HG02798 (cell line): Measurements from ENCODE around the gene KCNAB1.
"Not testable (repeated sequence)": the region's sequence is repeated elsewhere in the genome, so short reads cannot be mapped to it uniquely, and the experiment has no call there.

Source experiments
- ATAC-seq: cut with Tn5 transposase; IDR thresholded peaks from one replicate; pipeline ENCODE4 v1.9.1; 2021; ENCODE audit warnings: mild to moderate bottlenecking; ENCODE audit not compliant: unreplicated experiment, poor library complexity

KCNAB1 gene

DNA sequence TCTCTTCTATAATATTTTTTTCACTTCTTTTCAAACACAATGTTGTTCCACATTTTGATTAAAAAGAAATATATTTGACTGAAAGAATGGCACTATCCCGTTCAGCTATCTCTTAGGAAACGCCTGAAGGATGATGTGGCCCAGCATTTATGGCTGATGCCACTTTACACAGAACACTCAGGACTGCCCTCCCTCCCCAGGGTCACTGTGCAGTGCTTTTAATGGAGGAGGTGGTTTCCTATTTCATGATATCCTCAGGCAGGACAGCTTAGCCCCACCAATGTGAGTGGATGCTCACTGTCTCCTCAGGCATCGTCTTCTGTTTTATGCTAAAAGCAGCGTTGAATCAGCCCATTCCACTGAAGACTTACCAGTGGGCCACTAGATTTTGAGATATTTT, 135.9 kb downstream of the KCNAB1 start:
- ATAC-seq: no peak

DNA sequence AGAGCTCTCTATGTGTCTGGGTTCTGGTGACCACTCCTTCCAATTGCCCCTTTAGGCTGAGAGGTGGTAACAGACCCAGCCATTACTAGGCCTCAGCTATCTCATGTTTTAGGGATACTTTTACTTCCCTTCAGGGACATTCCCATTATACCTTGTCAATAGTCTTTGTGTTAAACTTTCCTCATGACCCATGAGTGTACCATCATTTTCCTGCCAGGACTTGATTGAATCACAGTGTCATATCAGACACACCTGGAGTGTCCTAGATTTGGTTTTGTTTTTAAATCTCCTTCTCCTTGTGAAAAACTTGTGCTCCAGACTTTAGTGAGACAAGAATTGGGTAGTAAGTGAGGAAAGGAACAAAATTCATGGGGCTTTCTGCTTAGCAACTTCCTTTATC, 136.6 kb downstream of the KCNAB1 start:
- no peak for ATAC-seq

DNA sequence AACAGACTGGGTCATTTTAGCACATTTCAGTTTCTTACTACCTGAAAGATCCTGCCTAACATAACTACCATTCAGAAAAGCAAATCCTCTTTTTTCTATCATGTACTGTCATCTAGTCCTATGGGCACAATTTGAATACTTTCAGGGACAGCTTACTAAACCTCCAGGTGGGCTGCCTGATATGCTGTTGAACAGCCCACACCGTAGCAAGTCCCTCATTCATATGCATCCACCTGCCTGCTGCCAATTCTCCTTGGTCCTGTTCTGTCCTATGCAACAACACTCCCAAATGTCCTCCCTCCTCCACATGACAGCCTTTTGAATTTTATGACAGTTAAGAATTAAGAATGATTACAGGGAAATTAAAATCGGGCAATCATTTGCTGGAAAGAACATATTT, 137.9 kb downstream of the KCNAB1 start:
- ATAC-seq: no peak

DNA sequence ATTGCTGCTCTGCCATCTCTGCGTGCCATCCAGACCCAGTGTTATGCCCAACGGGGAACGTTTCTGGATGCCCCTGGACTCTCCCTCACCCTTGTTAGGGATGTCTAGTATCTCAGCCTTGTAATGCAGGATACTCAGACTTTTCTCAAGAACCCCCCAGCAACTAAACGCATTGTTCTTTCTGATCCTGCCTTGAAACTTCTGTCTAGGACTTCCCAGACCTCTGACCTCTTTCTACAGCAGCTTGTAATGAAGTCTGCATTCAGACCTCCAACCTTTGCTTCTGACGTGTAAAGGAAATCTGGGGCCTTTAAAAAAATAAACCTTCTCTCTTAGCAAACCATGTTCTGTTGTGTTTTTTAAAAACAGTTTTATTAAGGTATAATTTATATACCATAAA, 139.5 kb downstream of the KCNAB1 start:
- no peak for ATAC-seq

DNA sequence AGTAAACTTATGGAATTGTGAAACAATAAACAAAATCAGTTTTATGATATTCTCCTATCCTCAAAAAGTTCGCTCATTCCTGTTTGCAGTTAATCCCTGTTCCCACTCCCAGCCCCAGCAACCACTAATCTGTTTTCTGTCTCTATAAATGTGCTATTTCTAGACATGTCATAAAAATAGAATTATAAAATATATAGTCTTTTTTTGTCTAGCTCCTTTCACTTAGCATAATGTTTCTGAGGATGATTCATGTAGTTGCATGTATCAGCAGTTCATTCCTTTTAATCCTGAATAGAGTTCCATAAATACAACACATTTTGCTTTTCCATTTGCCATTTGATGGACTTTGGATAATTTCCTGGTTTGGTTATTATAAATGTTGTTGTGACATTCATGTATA, 140.0 kb downstream of the KCNAB1 start:
- ATAC-seq: no peak

DNA sequence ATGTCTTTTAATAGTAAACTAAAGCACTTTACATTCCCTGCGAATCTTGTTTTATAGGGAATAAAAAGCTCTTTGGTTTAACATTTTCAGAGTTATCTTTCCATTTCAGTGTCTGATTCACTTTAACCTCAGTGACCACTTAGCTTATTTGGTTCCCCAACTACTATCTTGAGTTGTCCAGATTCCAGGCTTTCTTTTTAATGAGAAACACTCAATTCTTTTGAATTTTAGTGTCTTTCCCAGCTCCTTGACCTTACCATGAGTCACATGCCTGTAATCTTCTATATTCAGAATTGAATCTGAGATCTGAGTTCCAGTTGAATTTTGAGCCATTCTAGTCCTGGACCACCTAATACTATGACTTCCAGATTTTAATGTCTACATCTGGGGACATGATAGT, 144.4 kb downstream of the KCNAB1 start:
- ATAC-seq: no peak

DNA sequence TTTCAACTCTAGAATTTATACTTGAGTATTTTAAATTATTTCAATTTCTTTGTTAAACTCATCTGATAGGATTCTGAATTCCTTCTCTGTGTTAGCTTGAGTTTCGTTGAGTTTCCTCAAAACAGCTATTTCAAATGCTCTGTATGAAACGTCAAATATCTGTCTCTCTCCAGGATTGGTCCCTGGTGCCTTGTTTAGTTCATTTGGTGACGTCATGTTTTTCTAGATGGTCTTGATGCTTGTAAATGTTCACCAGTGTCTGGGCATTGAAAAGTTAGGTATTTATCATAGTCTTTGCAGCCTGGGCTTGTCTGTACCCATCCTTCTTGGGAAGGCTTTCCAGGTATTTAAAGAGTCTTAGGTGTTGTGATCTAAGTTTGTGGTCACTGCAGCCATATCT, 151.1 kb downstream of the KCNAB1 start:
- ATAC-seq: no peak

DNA sequence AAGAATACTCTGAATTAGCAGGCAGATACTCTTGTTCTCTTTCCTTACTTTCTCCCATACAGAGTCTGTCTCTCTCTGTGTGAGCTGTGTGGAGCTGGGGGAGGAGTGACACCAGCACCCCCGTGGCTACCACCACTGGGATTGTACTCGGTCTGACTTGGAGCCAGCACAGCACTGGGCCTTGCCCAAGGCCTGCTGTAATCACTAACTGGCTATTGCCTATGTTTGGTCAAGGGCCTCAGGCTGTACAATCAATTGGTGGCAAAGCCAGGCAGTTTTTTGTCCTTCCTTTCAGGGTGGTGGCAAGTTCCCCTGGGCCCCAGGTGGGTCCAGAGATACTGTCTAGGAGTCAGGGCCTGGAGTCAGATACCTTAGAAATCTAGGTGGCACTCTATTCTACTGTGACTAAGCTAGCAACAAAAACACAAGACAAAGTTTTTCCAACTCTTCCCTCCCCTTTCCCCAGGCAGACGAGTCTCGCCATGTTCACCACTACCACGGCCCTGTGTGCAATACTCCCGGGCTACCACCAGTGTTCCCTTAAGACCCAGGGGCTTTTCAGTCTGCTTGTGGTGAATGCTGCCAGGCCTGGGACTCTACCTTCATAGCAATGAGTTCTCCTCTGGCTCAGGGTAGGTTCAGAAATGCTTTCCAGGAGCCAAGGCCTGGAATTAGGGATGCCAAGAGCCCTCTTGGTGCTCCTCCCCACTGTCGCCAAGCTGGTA, 151.8 kb downstream of the KCNAB1 start:
- no peak for ATAC-seq

DNA sequence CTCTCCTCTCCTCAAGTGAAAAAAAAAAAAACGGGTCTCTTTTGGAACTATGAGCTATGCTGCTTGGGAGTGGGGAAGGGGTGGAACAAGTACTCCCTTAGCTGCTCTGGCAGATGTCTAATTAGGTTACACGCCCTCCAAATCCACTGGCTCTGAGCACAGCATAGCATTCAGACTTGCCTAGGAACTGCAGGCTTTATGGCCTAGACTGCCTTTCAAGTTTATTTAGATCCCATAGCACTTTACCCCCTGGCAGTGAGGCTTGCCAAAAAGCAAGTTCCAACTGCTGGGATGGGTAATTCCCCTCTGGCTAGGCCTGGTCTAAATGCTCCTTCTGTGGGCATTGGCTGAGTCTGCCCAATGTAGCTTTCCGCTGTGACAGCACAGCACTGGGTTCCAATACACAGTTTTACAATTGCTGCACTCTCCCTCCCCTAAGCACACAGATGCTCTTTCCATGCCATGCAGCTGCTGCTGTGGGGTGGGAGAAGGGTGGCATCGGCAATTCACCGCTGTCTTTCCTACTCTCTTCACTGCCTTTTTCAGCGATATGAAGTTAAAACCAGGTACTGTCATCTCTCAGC, 152.8 kb downstream of the KCNAB1 start:
- ATAC-seq: no peak

DNA sequence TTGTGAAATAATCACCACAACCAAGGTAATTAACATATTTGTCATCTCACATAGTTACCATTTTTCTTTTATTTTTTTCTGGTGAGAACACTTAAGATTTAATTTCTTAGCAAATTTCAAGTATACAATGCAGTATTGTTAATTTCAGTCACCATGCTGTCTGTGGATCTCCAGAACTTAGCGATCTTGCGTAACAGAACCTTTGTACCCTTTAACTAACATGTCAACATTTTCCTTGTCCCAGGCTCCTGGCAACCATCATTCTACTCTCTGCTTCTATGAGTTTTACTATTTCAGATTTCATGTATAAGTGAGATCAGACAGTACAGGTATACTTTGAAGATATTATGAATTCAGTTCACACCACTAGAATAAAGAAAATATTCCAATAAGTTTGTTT, 154.4 kb downstream of the KCNAB1 start:
- no peak for ATAC-seq

DNA sequence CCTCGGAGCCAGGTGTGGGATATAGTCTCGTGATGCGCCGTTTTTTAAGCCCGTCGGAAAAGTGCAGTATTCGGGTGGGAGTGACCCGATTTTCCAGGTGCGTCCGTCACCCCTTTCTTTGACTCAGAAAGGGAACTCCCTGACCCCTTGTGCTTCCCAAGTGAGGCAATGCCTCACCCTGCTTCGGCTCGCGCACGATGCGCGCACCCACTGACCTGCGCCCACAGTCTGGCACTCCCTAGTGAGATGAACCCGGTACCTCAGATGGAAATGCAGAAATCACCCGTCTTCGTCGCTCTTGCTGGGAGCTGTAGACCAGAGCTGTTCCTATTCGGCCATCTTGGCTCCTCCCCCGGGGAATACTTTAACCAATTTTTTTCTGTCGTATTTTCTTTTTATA, 164.3 kb downstream of the KCNAB1 start:
- not testable (repeated sequence) for ATAC-seq

DNA sequence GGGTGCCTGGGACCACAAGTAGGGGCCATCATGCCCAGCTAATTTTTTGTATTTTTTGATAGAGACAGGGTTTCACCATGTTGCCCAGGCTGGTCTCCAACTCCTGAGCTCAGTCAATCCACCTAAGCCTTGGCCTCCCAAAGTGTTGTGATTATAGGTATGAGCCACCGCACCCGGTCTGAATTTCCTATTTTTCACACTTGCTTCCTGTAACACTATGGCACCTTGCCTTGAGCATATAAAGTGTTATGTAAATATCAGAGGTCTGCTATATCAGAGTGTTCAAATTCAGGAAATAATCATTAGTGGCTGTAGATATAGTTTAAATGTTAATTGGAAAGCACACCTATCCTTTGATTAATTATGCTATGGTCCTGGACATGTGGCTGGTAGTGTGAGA, 165.2 kb downstream of the KCNAB1 start:
- ATAC-seq: no peak

DNA sequence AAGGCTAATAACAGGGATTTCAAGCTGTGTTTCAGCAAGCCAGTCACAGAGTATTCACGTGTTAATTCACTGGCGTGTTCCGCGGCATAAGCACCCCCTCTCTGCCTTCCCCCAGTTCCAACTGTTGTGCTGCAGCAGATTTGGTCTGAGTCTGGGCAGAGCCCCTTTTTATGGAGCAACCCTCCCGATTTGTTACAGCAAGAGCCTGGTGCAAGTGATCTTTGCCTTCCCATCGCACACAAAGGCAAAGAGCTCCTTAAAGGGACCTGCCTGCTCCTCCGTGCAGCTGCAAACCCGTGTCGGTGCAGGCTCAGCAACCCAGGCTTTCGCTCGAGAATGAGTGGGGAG, 170.5 kb downstream of the KCNAB1 start:
- no peak for ATAC-seq

DNA sequence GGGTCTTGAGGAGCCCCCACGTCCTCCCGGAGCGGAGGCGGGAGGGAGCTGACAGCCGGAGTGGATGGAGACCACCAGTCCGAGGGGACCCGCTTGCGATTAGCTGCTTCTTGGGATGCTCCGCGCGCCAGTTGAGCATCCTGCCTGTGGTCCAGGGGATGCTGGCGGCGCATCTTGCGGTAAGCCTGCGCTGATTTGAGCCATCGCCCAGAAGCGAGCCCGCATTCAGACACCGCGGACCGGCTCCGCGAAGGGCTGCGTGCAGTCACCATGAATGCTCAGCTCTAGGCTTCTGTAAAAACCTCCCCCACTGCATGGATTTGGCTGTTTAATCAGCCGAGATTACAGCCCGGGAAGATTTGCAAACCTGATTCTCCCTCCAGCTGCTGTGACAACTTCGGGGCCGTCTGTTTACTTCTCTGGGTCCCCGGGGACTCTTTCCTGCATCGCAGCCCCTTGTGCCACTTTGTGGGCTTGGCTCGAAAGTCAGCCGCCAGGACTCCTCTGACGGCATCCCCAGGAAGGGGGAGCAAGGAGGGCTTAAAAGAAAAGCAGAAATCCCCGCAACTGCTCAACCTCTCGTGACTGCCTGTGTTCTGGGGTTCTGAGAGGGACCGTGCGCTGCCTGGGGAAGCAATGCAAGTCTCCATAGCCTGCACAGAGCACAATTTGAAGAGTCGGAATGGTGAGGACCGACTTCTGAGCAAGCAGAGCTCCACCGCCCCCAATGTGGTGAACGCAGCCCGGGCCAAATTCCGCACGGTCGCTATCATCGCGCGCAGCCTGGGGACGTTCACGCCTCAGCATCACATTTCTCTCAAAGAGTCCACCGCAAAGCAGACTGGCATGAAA, 171.1 kb downstream of the KCNAB1 start:
- ATAC-seq: no peak

DNA sequence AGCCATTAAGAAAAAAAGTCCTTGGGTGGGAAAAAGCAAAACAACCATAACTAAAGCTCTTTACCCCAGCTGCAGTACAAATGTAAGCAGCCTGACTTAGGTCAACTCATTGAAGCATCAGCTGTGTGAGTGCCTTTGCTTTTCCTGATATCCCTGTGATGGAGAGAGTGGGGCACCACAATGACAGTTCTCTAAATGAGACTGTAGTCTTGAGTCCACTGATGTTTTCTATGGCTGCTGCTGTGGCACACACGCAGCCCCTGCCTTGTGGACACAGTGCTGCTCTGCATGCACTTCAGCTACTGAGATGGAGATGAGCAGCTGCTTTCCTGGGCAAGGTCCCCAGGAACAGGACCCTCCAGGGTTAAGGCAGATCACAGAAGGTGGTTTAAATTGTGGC, 173.2 kb downstream of the KCNAB1 start:
- no peak for ATAC-seq

DNA sequence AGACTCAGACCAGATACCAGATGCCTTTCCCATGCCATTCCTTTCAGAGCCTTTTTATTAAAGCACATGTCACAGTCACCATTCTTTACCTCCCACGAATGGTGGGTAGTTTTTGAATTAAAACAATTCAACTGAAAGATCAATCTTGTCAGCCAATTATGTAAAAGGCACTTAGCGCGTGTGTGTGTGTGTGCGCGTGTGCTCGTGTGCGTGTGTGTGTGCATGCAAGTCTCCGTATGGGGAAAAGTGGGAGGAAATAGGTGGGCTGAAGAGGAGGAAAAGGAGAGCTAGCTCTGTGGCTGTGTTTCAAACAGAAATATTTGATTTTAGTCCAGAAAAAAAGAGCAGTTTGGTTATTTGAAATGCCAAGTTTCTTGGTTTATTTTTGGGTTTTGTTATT, 177.2 kb downstream of the KCNAB1 start:
- ATAC-seq: no peak

DNA sequence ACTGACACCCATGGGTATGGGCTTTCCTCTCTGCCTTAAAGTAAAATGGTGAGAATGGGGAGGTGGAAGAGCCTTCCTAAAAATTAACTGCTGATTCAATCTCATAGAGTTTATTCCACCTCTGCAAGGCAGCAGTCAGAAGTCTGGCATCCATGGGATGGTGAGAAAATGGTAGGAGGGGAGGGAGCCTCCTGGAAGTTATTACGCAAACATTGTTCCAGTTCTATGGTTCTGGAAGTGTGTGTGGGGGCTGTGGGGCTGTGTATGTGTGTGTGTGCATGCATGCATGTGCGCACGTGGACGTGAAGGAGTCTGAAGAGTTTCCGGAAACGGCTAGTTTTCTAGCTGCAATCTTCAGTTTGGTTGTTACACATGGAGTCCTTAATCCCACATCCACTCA, 177.6 kb downstream of the KCNAB1 start:
- no peak for ATAC-seq

DNA sequence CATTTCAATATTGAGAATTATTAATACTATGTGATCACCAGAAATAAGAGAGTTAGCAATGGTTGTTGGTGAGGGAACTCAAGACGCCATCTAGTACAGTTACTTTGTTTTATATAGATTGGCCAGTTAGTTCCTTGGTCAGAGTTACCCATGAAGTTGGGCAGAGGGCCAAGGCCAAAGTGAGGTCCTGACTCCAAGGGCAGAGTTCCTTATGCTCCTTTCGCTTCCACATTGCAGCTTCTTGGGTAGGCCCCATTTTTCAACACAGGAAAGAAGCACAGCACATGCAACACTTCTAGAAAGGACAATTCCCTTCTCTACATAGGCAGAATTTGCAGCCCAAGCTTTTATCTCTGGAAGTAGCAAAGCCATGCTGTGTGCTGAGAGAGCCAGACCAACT, 178.6 kb downstream of the KCNAB1 start:
- ATAC-seq: no peak

DNA sequence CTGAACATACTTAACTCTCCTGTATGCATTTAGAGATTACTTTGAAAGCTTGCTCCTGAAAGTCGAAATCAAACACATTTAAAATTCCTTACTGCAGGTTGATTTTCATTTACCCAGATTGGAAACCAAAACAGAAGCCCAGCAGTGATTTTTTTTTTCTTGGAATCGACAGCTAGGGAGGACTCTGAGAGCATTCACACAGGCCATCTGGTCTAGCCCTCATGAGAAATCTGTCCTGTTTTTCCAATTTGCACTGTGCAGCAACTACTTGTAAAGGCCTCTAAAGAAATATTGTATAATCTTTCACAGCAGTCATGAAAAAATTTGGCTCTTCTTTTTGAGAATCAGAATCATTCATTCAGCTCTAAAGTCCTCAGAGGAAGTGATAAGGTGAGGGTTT, 179.2 kb downstream of the KCNAB1 start:
- ATAC-seq: no peak

DNA sequence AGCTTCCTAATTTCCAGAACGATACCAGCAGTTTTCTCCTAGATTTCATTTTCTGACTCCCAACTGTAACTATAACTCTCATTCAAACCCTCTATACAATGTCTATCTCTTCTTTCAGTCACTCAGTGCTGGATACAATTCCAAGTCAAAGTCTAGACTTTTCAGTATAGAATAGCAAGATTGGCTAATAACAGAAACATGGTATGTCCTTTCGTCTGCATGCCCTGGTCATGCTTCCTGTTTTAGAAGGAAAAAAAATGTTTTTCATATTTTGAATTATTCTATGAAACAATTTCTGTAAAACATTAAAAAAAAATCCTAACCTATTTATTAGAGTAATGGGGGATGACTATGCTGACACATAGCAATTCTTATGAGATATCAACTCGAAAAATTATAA, 180.0 kb downstream of the KCNAB1 start:
- no peak for ATAC-seq

DNA sequence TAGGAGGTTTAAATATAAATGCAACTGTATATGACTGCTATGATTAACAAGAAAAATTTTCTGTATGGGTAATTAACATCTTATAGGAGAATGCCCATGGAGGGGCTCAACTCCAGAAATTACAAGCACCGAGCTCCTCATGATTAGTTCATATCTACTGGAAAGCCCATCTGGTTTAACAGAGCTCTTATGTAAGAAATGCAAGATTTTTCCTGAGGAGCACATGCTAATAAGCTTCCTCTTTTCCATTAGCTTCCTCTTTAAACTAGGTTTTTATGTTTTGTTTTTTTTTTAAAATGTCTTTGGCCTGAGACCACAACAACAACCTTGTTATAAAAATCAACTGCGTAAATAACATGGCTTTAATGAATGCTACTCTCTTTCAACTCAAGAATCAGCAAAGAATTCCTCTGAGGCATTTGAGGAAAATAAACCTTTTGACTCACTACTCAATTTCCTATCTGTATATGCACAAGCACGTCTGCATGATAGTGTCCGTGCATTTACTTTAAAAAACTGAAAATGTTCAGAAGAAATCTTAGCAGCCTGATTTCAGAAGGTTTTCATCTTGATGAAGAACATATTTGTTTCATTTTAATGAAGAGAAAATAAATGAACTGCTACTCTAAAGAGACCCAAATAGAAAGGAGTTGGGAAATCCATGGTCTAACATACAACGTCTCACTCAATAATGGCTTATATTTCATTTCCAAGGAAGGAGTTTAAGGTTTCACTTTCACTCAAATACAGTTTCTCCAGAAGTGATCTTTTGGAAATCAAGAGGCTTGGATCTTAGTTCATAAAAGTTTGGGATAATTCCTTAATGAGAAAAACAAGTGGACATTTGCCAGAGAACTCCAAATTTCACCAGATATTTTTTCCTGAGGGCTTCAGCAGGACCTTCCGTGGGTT, 180.8 kb downstream of the KCNAB1 start:
- ATAC-seq: no peak
